ENCODE data around the gene RCAN2. TPM values are rescaled to one million over a fixed set of nuclear protein-coding genes. Genes with fewer than 3 reads are reported as not detected.
"Not testable (repeated sequence)": the region's sequence is repeated elsewhere in the genome, so short reads cannot be mapped to it uniquely, and the experiment has no call there.

RCAN2 gene
- total and polyA plus RNA-seq, 2 experiments from 2014 or later: 6.0 to 9.3 TPM

DNA sequence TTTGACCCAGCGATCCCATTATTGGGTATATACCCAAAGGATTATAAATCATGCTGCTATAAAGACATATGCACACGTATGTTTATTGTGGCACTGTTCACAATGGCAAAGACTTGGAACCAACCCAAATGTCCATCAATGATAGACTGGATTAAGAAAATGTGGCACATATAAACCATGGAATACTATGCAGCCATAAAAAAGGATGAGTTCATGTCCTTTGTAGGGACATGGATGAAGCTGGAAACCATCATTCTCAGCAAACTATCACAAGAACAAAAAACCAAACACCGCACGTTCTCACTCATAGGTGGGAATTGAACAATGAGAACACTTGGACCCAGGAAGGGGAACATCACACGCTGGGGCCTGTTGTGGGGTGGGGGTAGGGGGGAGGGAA lies 103.5 kb downstream of the RCAN2 start:
- H3K27ac Mint-ChIP-seq; H4K20me1 ChIP-seq (replicated peaks; ENCODE audit: insufficient read depth); H3K79me2 ChIP-seq (replicated peaks; ENCODE audit: insufficient read depth); H3K27me3 ChIP-seq (ENCODE audit: insufficient read depth); H3F3A ChIP-seq (replicated peaks; ENCODE audit: low read depth); H3K27ac ChIP-seq (ENCODE audit: low read depth); H3K27me3 Mint-ChIP-seq (ENCODE audit: insufficient read depth, low read depth, poor library complexity); ATAC-seq; H3K36me3 Mint-ChIP-seq (ENCODE audit: low read depth); H3K4me2 ChIP-seq; DNase-seq (ENCODE audit: low spot score); H3K9me2 ChIP-seq (ENCODE audit: insufficient read depth); H3K4me3 ChIP-seq; H3K36me3 ChIP-seq (ENCODE audit: insufficient read depth); H2AFZ ChIP-seq; H3K4me3 Mint-ChIP-seq; H3K4me1 ChIP-seq (ENCODE audit: insufficient read depth); H3K9me3 Mint-ChIP-seq: not testable (repeated sequence)
- H3K4me1 Mint-ChIP-seq: peaks cover 11% of the 10 kb centered on the region

GRCh38 chr6:46381579-46381978 lies 109.7 kb downstream of the RCAN2 start:
- Histone ChIP-seq H4K20me1 (replicated peaks; ENCODE audit: insufficient read depth) (no peaks in the 10 kb centered on the region), H3K4me1 (ENCODE audit: insufficient read depth) (0 out of 2 replicates have a peak, but pooled peaks cover 10% of the 10 kb centered on the region), H3F3A (replicated peaks; ENCODE audit: low read depth) (no peaks in the 10 kb centered on the region), H3K27me3 (ENCODE audit: insufficient read depth) (no peaks in the 10 kb centered on the region), H3K79me2 (replicated peaks; ENCODE audit: insufficient read depth) (no peaks in the 10 kb centered on the region), H3K9me2 (ENCODE audit: insufficient read depth) (no peaks in the 10 kb centered on the region), H3K36me3 (ENCODE audit: insufficient read depth) (no peaks in the 10 kb centered on the region), H3K4me2 (no peak overlapping the region), H3K4me3 (no peak overlapping the region), H3K27ac (ENCODE audit: low read depth) (no peak overlapping the region), H2AFZ (no peak overlapping the region)
- Mint-ChIP-seq H3K27ac (peak overlapping the region; percentile 75; the same call in 1 of the 2 replicates), H3K36me3 (ENCODE audit: low read depth) (peaks cover 3% of the 10 kb centered on the region; the same call in 1 of the 3 replicates), H3K27me3 (ENCODE audit: insufficient read depth, low read depth, poor library complexity) (peaks cover 2% of the 10 kb centered on the region), H3K4me3 (no peak overlapping the region), H3K4me1 (peaks cover 26% of the 10 kb centered on the region), H3K9me3 (peaks cover 4% of the 10 kb centered on the region; the same call in 1 of the 3 replicates)
- ATAC-seq: no peak
- TF ChIP-seq JUNB (IDR thresholded peaks at IDR 0.05; ENCODE audit: unreplicated experiment) (no peak), ETS1 (IDR thresholded peaks at IDR 0.05) (no peak), ZNF331 (CRISPR knock-in tag; IDR thresholded peaks at IDR 0.05; ENCODE audit: low read depth) (no peak)
- DNase-seq (ENCODE audit: low spot score): no peak

DNA sequence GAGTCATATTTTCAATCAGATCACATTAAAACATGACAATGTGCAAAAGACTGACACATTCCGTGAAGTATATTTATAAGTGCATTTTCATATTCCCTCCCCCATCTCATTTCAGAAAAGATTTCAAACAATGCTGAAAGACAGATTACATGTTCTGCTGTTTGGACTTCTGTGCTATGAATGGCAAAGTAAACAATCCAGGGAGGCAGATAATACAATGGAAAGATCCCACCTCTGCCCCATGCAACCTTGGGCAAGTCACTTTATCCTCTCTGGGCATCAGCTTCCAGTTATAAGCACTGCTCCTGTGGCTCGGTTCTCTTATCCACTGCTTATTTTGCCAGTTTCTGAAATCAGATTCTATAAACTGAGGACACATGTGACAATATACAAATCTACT lies 110.2 kb downstream of the RCAN2 start:
- no peaks in the 10 kb centered on the region for H3K9me2 ChIP-seq (ENCODE audit: insufficient read depth)
- H3K27ac ChIP-seq (ENCODE audit: low read depth): no peak overlapping the region
- H3K36me3 Mint-ChIP-seq (ENCODE audit: low read depth): peaks cover 3% of the 10 kb centered on the region; the same call in 1 of the 3 replicates
- peaks cover 26% of the 10 kb centered on the region for H3K4me1 Mint-ChIP-seq
- H3K79me2 ChIP-seq (replicated peaks; ENCODE audit: insufficient read depth): no peaks in the 10 kb centered on the region
- H3K27me3 ChIP-seq (ENCODE audit: insufficient read depth): no peaks in the 10 kb centered on the region
- peaks cover 2% of the 10 kb centered on the region for H3K27me3 Mint-ChIP-seq (ENCODE audit: insufficient read depth, low read depth, poor library complexity)
- peaks cover 3% of the 10 kb centered on the region; the same call in 1 of the 3 replicates for H3K9me3 Mint-ChIP-seq
- H3K27ac Mint-ChIP-seq: no peak overlapping the region
- DNase-seq (ENCODE audit: low spot score) (no peak), ATAC-seq (no peak)
- H4K20me1 ChIP-seq (replicated peaks; ENCODE audit: insufficient read depth): no peaks in the 10 kb centered on the region
- H3F3A ChIP-seq (replicated peaks; ENCODE audit: low read depth): no peaks in the 10 kb centered on the region
- H2AFZ ChIP-seq: no peak overlapping the region
- H3K4me1 ChIP-seq (ENCODE audit: insufficient read depth): 0 out of 2 replicates have a peak, but pooled peaks cover 10% of the 10 kb centered on the region
- no peak overlapping the region for H3K4me3 ChIP-seq
- H3K4me3 Mint-ChIP-seq: no peak overlapping the region
- no peaks in the 10 kb centered on the region for H3K36me3 ChIP-seq (ENCODE audit: insufficient read depth)
- H3K4me2 ChIP-seq: no peak overlapping the region
- TF ChIP-seq EZH2 (IDR thresholded peaks at IDR 0.05; ENCODE audit: low read depth, unreplicated experiment) (no peak), CREB1 (CRISPR knock-in tag; IDR thresholded peaks at IDR 0.05; ENCODE audit: low read depth) (no peak), REST (IDR thresholded peaks at IDR 0.05; ENCODE audit: unreplicated experiment) (no peak), POLR2AphosphoS5 (IDR thresholded peaks at IDR 0.05; ENCODE audit: low read depth) (no peak), STAT1 (IDR thresholded peaks at IDR 0.05; ENCODE audit: unreplicated experiment) (no peak), ZNF114 (CRISPR knock-in tag; IDR thresholded peaks at IDR 0.05) (no peak), NANOG (IDR thresholded peaks at IDR 0.05; ENCODE audit: borderline replicate concordance) (no peak), EZH2phosphoT487 (IDR thresholded peaks at IDR 0.05; ENCODE audit: unreplicated experiment) (no peak), JUNB (IDR thresholded peaks at IDR 0.05; ENCODE audit: unreplicated experiment) (no peak), ETS1 (IDR thresholded peaks at IDR 0.05) (no peak)
